ENCODE data around the gene SLC18A3.

- TF ChIP-seq TEAD4 (IDR thresholded peaks at IDR 0.05; ENCODE audit: borderline replicate concordance, insufficient read depth), result no peak
- TF ChIP-seq IRF3 (IDR thresholded peaks at IDR 0.05; ENCODE audit: low read depth, low read length), result no peak
- TF ChIP-seq CTCF (IDR thresholded peaks at IDR 0.05), result no peak
- no peak for TF ChIP-seq RXRA (IDR thresholded peaks at IDR 0.05; ENCODE audit: borderline replicate concordance, low read depth)
- TF ChIP-seq TAF1 (IDR thresholded peaks at IDR 0.05; ENCODE audit: borderline replicate concordance, low read depth, low read length), result no peak
- no peak for TF ChIP-seq NRF1 (IDR thresholded peaks at IDR 0.05; ENCODE audit: low read depth, low read length)
- no peak for TF ChIP-seq CHD2 (IDR thresholded peaks at IDR 0.05; ENCODE audit: low read length, partially characterized antibody)
- no peak for TF ChIP-seq MXI1 (IDR thresholded peaks at IDR 0.05; ENCODE audit: low read depth, low read length)
Observed at GRCh38 chr10:49560526-49560925, 49.6 kb upstream of the SLC18A3 start.
